Stimulated activated CD8-positive, alpha-beta memory T cell treated with anti-CD3 and anti-CD28 coated beads, Interleukin-15, amount 100 ng/mL, for 48 hours (primary cell): ENCODE data around the gene VTA1.
"Not testable (repeated sequence)": the region's sequence is repeated elsewhere in the genome, so short reads cannot be mapped to it uniquely, and the experiment has no call there.

Source experiments
- DNase-seq, 2 donors: peaks; one replicate each; pipeline ENCODE4 v3.0.0-alpha.2; 2020; ENCODE audit warnings: low read depth in 2 of 2

The VTA1 gene

DNA sequence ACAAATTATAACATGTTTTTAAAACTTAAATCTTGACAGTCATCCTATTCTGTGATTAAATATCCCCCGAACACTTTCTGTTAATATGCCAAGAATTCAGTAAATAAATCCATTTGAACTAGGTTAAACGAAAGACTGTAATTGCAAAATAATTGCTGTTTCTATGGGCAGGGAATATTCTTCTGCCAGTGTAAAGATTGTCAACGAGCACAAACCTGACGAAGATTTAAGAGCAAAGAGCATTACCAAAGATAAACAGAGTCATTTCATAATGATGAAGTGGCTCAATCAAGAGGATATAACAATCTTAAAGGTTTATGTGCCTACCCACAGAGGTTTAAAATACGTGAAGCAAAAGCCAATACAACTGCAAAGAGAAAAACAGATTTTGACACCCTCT lies 78.5 kb downstream of the VTA1 start:
- no peak for DNase-seq

DNA sequence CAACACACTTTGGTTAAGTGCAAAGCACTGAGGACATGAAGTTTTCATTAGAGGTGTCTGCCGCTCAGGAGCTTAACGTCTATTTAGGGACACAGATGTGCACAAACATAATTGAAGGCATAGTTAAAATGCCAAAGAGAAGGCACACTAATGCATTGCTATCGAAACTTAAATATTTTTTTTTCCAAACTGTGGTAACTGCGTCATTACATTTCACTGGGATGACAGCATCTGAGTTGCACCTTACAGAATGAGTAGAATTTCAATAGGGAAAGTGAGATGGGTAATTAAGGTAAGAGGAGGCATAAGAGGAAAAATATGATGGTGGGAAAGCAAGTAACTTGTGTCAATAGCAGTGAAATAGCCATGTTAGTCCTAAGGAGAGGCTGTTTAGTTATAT lies 79.7 kb downstream of the VTA1 start:
- no peak for DNase-seq

DNA sequence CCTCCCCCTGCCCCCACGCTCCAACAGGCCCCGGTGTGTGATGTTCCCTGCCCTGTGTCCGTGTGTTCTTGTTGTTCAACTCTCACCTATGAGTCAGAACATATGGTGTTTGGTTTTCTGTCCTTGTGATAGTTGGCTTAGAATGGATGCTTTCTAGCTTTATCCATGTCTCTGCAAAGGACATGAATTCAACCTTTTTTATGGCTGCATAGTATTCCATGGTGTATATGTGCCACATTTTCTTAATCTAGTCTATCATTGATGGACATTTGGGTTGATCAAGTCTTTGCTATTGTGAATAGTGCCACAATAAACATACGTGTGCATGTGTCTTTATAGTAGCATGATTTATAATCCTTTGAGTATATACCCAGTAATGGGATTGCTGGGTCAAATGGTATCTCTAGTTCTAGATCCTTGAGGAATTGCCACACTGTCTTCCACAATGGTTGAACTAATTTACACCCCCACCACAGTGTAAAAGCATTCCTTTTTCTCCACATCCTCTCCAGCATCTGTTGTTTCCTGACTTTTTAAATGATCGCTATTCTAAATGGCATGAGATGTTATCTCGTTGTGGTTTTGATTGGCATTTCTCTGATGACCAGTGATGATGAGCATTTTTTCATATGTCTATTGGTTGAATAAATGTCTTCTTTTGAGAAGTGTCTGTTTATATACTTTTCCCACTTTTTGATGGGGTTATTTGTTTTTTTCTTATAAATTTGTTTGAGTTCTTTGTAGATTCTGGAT lies 82.6 kb downstream of the VTA1 start:
- DNase-seq = not testable (repeated sequence)

DNA sequence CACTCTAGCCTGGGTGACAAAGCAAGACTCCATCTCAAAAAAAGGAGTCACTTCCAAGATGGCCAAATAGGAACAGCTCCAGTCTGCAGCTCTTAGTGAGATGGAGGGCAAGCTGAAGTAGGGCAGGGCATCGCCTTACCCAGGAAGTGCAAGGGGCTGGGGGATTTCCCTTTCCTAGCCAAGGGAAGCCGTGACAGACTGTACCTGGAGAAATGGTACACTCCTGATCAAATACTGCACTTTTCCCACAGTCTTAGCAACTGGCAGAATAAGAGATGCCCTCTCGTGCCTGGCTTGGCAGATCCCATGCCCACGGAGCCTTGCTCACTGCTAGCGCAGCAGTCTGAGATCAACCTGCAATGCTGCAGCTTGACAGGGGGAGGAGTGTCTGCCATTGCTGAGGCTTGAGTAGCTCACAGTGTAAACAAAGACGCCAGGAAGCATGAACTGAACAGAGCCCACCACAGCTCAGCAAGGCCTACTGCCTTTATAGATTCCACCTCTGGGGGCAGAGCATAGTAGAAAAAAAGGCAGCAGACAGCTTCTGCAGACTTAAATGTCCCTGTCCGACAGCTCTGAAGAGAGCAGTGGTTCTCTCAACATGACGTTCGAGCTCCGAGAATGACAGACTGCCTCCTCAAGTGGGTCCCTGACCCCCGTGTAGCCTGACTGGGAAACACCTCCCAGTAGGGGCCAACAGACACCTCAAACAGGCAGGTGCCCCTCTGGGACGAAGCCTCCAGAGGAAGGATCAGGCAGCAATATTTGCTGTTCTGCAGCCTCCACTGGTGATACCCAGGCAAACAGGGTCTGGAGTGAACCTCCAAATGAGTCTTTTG lies 85.4 kb downstream of the VTA1 start:
- DNase-seq = peak; percentile 4 to 28

DNA sequence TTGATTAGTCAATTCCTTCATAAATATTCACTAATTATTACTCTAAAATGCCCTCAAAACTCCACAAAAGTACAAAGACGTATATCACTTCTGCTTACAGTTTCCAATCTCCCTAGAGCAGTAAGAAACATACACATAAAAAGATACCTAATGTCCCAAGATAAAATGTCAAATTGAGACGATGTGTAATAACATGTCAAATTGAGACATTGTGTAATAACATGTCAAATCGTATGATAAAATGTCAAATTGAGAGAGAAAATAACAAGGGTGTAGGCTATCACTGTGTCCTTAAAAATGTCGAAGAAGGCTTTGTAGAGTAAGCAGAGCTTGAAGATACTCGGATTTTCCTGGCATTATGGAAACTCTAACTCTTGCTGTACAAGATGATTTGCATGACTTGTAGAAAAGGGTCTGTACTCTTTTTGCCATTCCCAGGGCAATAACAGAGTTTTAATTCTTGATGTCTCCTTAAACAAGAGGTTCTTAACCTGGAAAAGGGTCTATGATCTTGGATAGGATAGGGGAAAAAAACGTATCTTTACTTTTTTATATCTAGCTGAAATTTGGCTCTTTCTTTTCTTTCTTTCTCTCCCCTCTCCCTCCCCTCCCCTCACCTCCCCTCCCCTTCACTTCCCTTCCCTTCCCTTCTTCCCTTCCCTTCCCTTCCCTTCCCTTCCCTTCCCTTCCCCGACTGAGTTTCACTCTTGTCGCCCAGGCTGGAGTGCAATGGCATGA lies 87.1 kb downstream of the VTA1 start:
- DNase-seq = no peak

DNA sequence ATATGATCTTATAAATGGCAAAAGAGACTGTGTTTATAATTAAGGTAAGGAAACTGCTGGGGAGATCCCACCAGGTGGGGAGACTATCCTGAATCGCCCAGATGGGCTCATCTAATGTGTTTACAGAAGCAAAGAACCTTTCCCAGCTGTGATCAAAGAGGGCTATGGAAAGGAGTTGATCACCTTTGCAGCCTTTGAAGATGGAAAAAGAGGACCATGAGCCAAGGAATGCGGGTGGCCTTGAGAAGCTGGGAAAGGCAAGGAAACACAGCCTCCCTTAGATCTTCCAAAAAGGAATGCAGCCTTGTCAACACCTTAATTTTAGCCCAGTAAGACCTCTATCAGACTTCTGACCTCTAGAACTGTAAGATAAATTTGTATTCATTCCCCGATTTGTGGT lies 88.2 kb downstream of the VTA1 start:
- DNase-seq = no peak

DNA sequence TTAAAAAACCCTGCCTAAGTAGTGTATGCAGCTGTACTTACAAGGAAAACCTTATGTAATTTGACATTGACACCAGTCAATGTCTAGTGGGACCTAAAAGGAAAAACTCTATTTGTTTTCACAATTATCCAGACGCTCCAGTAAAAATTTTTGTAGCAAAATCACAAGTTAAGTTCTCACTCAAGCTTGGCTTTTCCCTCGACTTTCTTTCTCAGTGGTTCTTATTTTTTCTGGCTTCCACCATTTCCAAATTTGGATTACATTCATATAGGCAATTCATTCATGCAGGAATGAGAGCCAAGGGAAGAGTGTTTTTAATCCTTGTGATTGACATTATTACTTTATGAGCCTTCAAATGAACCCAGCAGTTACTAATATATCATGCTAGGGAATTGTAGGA lies 88.7 kb downstream of the VTA1 start:
- no peak for DNase-seq

DNA sequence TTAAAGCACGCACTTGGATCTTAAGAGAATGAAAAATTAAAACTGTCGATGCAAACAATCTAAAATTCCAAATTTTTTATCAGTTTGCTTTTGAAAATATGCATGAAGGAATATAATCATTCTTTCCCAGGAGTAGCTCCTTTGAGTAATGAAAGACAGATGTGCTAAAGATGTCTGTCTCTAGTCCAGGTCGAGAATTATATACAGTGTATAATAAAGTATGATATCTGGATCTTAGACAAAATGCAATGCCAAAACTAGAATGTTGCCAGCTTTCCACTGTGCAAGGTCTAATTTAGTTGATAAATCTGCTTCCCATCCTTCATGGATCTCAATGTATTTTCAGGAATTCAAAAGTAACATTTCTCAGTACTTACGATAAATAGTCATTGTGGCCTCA lies 89.6 kb downstream of the VTA1 start:
- no peak for DNase-seq

DNA sequence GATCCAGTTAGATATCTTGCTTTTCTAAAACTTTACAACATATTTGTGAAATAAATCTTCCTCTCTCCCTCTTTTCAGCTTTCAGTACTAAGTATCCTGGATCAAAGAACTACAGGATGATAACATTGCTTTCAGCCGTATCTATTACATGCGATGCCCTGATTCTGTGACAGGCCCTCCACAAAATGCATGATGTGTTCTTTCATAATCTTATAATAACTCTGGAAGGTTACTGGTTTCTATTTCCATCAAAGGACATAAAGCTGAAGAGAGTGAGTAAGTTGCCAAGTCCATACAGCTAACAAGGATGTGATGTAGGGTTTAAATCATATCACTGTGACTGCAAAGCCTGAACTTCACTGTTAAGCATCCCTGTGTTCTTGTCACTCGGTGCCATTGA lies 91.8 kb downstream of the VTA1 start:
- DNase-seq = no peak

DNA sequence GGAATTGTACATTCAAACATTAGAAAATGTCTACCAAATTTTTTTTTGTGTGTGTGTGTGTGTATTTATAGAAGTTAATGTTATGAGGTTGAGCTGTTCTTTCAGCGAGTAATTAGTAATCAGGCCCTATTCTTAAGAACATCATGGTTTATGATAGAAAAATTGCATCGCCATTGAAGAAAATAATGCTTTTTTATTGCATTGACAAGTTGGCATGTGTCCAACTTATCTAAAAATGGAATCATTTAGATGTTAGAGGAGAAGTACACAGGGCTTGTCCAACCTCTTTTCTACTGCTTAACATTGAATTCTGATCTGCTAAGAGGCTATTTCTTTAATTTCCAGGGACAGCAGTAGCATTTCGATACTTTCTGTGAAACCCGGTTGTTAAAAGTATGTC lies 93.1 kb downstream of the VTA1 start:
- DNase-seq = no peak

DNA sequence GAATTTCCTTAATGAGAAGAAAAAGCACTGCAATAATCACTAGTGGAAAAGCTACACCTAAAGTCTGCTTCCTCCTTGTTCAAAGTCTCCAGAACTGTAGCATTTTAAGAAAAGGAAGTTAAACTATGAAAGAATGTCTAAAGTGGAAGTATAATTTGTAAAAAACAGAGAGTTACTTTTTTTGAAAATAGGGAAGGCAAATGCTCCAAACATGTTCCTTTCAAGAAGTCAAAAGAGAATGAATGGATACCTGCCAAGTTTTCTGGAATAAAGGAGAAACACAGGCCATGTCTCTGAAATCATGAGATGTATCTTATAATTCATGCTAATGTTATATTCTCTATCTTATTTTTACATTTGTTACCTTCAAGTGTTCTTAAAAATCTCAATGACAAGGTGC lies 94.0 kb downstream of the VTA1 start:
- DNase-seq = no peak

DNA sequence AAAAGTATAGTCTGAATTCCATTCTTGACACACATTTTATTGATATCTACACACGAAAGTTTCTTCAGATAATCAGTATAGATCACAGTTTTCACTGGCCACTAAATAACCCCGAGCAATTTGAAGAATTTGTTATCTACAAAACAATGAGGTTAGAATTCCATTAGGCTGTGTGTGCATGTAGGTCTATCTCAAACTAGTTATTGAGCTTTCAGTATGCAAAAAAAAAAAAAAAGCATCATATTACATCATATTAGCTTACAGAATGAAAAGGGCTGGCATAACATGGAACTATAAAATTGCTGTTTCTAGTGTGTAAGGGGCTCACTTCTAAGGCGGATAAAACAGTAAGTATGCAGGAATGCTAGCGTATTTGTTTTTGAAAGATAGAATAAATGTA lies 95.2 kb downstream of the VTA1 start:
- DNase-seq = no peak

DNA sequence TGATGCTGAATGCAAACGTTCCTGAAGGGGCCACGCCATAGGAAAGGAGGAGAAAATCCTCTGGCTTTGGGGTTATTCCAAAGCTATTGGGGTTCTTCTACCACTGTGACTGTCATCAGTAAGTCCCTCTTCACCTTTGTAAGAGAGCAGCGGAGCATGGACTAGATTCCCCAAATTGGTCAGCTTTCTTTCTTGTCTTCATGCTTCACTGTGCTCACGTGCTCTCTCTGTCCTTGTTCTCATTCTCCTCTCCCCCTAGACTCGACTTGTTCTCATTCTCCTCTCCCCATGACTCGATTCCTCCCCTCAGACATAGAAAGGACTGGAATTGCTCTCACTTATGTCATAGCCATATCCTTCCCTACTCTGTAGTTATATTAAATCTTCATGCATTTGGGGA lies 99.9 kb downstream of the VTA1 start:
- DNase-seq = no peak

DNA sequence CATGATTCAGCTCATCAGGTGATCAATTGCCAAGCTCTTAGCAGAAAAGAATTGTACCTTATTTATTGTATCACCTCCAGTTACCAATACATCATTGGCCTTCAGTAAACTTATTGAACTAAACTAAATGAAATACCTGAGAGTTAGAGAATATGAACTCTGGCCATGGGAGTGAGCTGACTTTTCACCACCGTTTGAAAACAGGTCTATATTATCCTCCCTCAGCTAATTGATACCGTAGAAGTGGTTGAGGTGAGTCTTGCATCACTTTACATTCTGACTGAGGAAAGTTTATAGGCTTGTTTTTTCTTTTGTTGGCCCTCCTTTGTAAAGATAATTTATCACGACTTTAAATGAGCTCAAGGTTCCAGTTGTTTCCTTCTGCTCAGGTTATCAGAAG lies 102.2 kb downstream of the VTA1 start:
- no peak for DNase-seq

DNA sequence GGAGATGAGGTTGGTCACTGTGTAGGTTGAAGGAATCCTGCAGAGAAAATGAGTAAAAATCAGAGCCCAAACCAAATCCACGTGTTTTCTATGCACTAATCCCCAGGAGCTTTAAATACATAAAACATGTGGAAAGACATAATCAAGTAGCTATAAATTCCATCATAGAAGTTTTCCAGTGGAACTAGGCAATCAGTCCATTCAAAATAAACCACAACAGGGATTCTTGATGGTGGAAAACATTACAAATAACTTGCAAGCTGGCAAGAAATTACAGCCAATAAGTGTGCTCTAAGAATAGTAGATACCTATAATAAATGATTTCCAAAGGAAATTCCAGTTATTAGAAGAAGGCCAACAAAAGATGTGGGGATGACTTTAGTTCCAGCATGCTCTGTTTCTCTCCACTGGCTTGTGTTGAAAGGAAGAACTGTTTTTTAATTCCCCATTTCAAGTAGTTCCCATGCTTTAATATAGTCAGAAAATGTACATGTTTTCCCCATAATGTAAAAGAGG lies 104.9 kb downstream of the VTA1 start:
- no peak for DNase-seq

DNA sequence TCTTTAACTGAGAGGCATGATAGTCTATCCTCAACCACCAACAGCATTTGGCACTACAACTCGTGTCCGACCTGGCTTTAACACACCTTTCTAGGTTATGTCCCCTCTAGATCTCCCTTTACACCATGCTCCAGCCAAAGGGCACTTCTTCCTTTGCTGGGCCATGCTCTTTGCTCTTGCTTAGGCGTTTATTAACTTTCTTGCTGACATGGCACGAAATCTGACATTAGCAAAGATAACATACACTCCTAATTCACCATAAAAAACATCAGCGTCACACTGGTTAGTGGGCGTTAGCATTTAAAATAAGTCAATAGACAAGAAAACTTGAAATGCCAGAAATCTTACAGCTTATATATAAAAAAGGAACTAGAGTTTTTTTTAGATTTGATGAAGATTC lies 107.5 kb downstream of the VTA1 start:
- DNase-seq = no peak

DNA sequence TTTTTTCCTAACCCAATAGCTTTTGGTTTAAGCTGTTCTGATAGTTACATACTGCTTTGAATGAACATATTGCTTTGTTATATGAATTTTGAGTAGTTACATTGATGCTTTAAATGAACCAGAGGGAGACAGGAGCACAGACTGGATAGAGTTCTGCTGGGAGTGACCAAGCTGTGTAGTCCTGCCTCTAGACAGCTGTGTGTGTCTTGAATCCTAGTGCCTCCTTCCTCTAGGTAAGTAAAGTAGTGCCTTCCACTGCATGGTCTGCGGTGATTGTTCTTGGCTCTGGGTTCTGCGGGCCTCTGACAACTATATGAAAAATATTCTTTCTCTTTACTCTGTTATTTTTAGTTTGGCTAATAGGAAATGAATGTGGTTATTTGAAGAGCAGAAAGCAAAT lies 108.7 kb downstream of the VTA1 start:
- DNase-seq = no peak

DNA sequence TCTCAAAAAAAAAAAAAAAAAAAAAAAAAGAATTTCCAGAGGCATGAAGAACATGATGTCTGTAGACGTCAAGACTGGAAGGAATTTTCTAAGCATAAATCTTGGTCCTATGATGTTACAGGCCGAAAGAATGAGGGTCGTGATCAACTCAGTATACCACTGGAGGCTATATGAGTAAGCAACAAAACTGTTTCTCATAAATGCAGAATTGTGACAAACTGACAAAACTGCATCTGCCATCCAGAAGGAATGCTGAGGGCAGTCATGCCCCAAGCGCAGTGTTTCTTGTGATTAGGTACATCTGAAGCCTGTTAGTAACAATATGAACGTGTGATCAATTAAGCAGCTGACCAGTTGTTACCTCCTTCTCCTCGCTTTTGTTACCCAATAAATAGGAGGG lies 111.2 kb downstream of the VTA1 start:
- DNase-seq = no peak

DNA sequence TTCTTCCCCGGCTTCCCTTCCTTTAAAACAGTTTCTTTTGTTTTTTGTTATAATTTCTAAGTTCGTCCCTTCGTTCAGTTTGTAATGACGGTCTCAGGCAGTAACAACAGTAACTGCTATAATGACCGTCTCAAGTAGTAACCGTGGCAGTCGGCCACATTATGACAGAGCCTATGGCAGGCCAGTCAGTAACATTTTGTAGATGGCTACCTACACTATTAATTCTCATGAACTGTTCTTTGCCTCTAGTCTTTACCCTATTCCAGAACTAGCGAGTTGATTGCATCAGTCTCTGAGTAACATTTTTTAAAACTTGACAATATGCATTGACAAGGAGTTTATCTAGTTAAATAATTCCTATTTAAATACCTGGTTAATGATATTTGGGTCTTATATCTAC lies 111.7 kb downstream of the VTA1 start:
- no peak for DNase-seq

DNA sequence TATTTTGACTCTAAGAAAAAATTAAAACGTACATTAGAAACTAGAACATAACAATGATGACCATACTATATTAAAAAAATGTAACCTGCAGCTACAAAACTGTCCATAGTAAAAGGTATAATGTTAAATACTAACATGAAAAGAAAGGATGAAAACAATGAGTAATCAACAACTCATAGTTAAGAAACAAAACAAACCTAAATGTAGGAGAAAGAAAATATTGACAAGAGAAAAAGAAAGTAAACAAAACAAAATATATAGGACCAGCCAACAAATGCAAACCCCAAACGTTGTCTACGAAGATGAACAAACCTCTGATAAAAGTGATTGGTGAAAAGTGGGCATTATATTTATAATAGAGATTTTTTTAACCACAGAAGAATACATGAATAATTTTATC lies 113.7 kb downstream of the VTA1 start:
- no peak for DNase-seq

DNA sequence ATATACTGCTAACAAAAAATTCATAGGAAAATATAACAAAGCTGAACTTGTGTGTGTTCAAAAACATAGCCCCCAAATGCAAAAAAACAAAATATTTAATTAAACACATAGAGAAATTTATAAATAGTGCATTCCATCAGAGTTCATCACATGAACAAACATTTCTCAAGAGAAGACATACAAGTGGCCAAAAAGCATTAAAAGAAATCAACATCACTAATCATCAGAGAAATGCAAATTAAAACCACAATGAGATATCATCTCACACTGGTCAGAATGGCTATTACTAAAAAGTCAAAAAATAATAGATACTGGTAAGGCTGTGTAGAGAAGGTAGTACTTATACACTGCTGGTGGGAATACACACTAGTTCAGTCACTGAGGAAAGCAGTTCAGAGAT lies 115.2 kb downstream of the VTA1 start:
- no peak for DNase-seq

DNA sequence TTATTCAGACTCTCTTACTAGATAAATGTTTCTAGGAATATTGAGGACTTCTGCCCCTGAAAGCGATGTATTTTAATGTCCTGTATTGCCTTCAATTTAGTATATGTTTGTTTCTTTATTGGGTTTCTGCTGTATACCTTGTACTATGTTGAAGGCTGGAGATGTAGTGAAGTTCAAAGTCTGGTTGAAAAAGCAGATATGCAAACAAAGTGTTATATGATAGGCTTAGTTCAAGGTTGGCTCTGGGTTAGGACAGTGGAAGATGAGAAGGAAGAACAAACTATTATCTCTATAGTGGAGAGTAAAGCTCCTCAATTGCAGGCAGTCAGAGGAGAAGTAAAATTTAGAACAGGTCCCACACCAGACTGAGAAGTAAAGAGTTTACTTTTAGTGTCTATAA lies 118.4 kb downstream of the VTA1 start:
- DNase-seq = no peak

DNA sequence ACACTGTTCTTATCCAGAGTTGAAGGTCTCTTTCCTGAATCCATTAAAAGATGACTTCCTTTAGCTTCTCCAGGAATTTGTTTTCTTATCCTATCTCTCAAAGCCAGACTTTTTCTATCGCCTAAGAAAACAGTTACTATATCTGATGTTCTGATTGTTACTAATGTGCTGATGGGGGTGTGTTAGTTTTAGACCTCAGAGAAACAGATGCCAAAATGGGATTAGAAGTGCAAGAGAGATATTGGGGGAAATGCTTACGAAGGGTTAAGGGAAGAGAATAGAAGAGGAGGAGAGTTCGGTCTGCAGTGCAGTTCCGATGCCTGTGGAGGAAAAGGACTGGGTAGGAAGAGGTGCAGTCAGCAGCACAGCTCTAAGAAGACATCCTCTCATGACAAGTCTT lies 119.0 kb downstream of the VTA1 start:
- no peak for DNase-seq
